Esophagus (tissue), 2 donors: ENCODE results near the gene ANKRD13A. TPM values are rescaled to one million over a fixed set of nuclear protein-coding genes. Genes with fewer than 3 reads are reported as not detected.
"Not testable (repeated sequence)": the region's sequence is repeated elsewhere in the genome, so short reads cannot be mapped to it uniquely, and the experiment has no call there.

Source experiments
- H3K27ac ChIP-seq, 2 donors: one replicate each; pipeline ENCODE4 v1.5.1; 2013; ENCODE audit warnings: low read depth in 2 of 2, mild to moderate bottlenecking in 2 of 2, inconsistent platforms in 1 of 2, low read length in 1 of 2, moderate library complexity in 1 of 2
- H3K27me3 ChIP-seq, 2 donors: one replicate each; pipeline ENCODE4 v1.6.1; 2013; ENCODE audit warnings: low read length in 2 of 2, control low read depth in 1 of 2, mild to moderate bottlenecking in 1 of 2; ENCODE audit not compliant: insufficient read depth in 2 of 2, control insufficient read depth in 1 of 2
- H3K36me3 ChIP-seq, 2 donors: one replicate each; pipeline ENCODE4 v1.6.1; 2013; ENCODE audit warnings: low read length in 1 of 2; ENCODE audit not compliant: control insufficient read depth in 2 of 2, insufficient read depth in 2 of 2
- H3K4me1 ChIP-seq, 2 donors: one replicate each; pipeline ENCODE4 v1.6.1; 2013; ENCODE audit warnings: low read length in 1 of 2; ENCODE audit not compliant: control insufficient read depth in 2 of 2, insufficient read depth in 2 of 2
- H3K4me3 ChIP-seq, 2 donors: one replicate each; pipeline ENCODE4 v1.5.1; 2013; ENCODE audit warnings: low read length in 2 of 2, mild to moderate bottlenecking in 2 of 2, low read depth in 1 of 2, moderate library complexity in 1 of 2
- H3K9me3 ChIP-seq, 2 donors: one replicate each; pipeline ENCODE4 v1.6.1; 2013; ENCODE audit warnings: mild to moderate bottlenecking in 2 of 2, low read depth in 1 of 2, low read length in 1 of 2, moderate library complexity in 1 of 2; ENCODE audit not compliant: control insufficient read depth in 2 of 2, insufficient read depth in 1 of 2
- WGBS, 2 donors: extraction: QIAGEN DNeasy Blood & Tissue Kit; methylation state at CpG; one replicate each; pipeline ENCODE4 v1.1.7; 2013; 5-methylcytosine and 5-hydroxymethylcytosine counted together
- polyA plus RNA-seq, 2 donors: library from polyadenylated mRNA; stranded (reverse); fragments of 200-250 nt; gene quantifications; one replicate each; pipeline ENCODE4 v1.2.3, GENCODE V29; 2013
- donor health status: healthy with polysubstance abuse.
- donor health status: Bipolar disorder and iron deficiency.

The ANKRD13A gene
- polyA plus RNA-seq, 2 donors: 20.0 to 25.4 TPM

- H3K4me1 ChIP-seq: no peaks in the 10 kb centered on the region
- no peak overlapping the region for H3K4me3 ChIP-seq
- 92 to 93% methylated on average over 5 of the region's 5 CpGs for WGBS, 2 donors
- H3K9me3 ChIP-seq: no peaks in the 10 kb centered on the region
- H3K36me3 ChIP-seq: peaks cover 15 to 17% of the 10 kb centered on the region in 2 donors
- no peak overlapping the region for H3K27ac ChIP-seq
- no peaks in the 10 kb centered on the region for H3K27me3 ChIP-seq
Measured at GRCh38 chr12:109981311-109981710, 17.9 kb upstream of the ANKRD13A start.

- Histone ChIP-seq H3K27me3 (no peaks in the 10 kb centered on the region), H3K27ac (no peak overlapping the region), H3K4me3 (no peak overlapping the region), H3K36me3 (peaks cover 14 to 17% of the 10 kb centered on the region in 2 donors), H3K9me3 (no peaks in the 10 kb centered on the region), H3K4me1 (no peaks in the 10 kb centered on the region)
Measured at GRCh38 chr12:109982210-109982609, 17.0 kb upstream of the ANKRD13A start.

- H3K27ac ChIP-seq: no peak overlapping the region
Measured at GRCh38 chr12:109983432-109984142, 15.6 kb upstream of the ANKRD13A start.

GRCh38 chr12:109986236-109986635, 13.0 kb upstream of the ANKRD13A start:
- not testable (repeated sequence) for H3K27ac ChIP-seq, H3K4me3 ChIP-seq, H3K4me1 ChIP-seq, H3K27me3 ChIP-seq, H3K9me3 ChIP-seq
- H3K36me3 ChIP-seq: peaks cover 12 to 16% of the 10 kb centered on the region in 2 donors
- WGBS, 2 donors: 95 to 98% methylated on average over 16 of the region's 16 CpGs

More at GRCh38 chr12:109983432-109984142, 15.6 kb upstream of the ANKRD13A start:
- H3K9me3 ChIP-seq: no peaks in the 10 kb centered on the region
- 86 to 92% methylated on average over 8 of the region's 8 CpGs for WGBS, 2 donors
- H3K4me1 ChIP-seq: no peaks in the 10 kb centered on the region
- H3K36me3 ChIP-seq: peaks cover 15 to 17% of the 10 kb centered on the region in 2 donors
- no peak overlapping the region for H3K4me3 ChIP-seq
- H3K27me3 ChIP-seq: no peaks in the 10 kb centered on the region

- no peaks in the 10 kb centered on the region for H3K4me1 ChIP-seq
- WGBS, 2 donors: 87 to 88% methylated on average over 8 of the region's 8 CpGs
- no peak overlapping the region for H3K27ac ChIP-seq
Measured at GRCh38 chr12:109987615-109988014, 11.6 kb upstream of the ANKRD13A start.

GRCh38 chr12:109988274-109988673, 11.0 kb upstream of the ANKRD13A start:
- Histone ChIP-seq H3K36me3 (peaks cover 9 to 12% of the 10 kb centered on the region in 2 donors), H3K9me3 (no peaks in the 10 kb centered on the region), H3K4me3 (no peak overlapping the region), H3K4me1 (no peaks in the 10 kb centered on the region), H3K27me3 (no peaks in the 10 kb centered on the region), H3K27ac (no peak overlapping the region)
- 90 to 91% methylated on average over 10 of the region's 10 CpGs for whole genome bisulfite sequencing, 2 donors

More at GRCh38 chr12:109987615-109988014, 11.6 kb upstream of the ANKRD13A start:
- Histone ChIP-seq H3K27me3 (no peaks in the 10 kb centered on the region), H3K9me3 (no peaks in the 10 kb centered on the region), H3K36me3 (peaks cover 9 to 13% of the 10 kb centered on the region in 2 donors), H3K4me3 (no peak overlapping the region)

GRCh38 chr12:109988903-109989302, 10.3 kb upstream of the ANKRD13A start:
- 69 to 79% methylated on average over 8 of the region's 8 CpGs for WGBS, 2 donors
- H3K4me3 ChIP-seq: no peak overlapping the region
- peaks cover 8 to 9% of the 10 kb centered on the region in 2 donors for H3K36me3 ChIP-seq
- H3K9me3 ChIP-seq: no peaks in the 10 kb centered on the region
- no peaks in the 10 kb centered on the region for H3K27me3 ChIP-seq
- no peak overlapping the region for H3K27ac ChIP-seq
- H3K4me1 ChIP-seq: no peaks in the 10 kb centered on the region

GRCh38 chr12:109989380-109989779, 9.8 kb upstream of the ANKRD13A start:
- no peaks in the 10 kb centered on the region for H3K9me3 ChIP-seq
- 70 to 77% methylated on average over 5 of the region's 5 CpGs for WGBS, 2 donors
- no peak overlapping the region for H3K4me3 ChIP-seq
- H3K27ac ChIP-seq: no peak overlapping the region
- no peaks in the 10 kb centered on the region for H3K27me3 ChIP-seq
- peaks cover 8 to 9% of the 10 kb centered on the region in 2 donors for H3K36me3 ChIP-seq
- no peaks in the 10 kb centered on the region for H3K4me1 ChIP-seq

GRCh38 chr12:109991586-109991985, 7.6 kb upstream of the ANKRD13A start:
- Histone ChIP-seq H3K4me3 (no peak overlapping the region), H3K36me3 (peaks cover 7 to 8% of the 10 kb centered on the region in 2 donors), H3K4me1 (no peaks in the 10 kb centered on the region), H3K27ac (no peak overlapping the region), H3K9me3 (no peaks in the 10 kb centered on the region), H3K27me3 (no peaks in the 10 kb centered on the region)
- WGBS, 2 donors: 90 to 92% methylated on average over 5 of the region's 5 CpGs

- H3K36me3 ChIP-seq: peaks cover 7 to 8% of the 10 kb centered on the region in 2 donors
- 72 to 81% methylated on average over 2 of the region's 2 CpGs for WGBS, 2 donors
- H3K27me3 ChIP-seq: no peaks in the 10 kb centered on the region
- H3K4me1 ChIP-seq: no peaks in the 10 kb centered on the region
- H3K9me3 ChIP-seq: no peaks in the 10 kb centered on the region
- no peak overlapping the region for H3K27ac ChIP-seq
- H3K4me3 ChIP-seq: no peak overlapping the region
Measured at GRCh38 chr12:109993091-109993490, 6.1 kb upstream of the ANKRD13A start.
